GM23338 (cell line): ENCODE data around the gene CHRNB2. TPM values are rescaled to one million over a fixed set of nuclear protein-coding genes. Genes with fewer than 3 reads are reported as not detected.

Source experiments
- ATAC-seq: fragments of 200-7000 bp; cut with Tn5 transposase; 3 replicates; pipeline ENCODE4 v1.9.1; 2020
- DNase-seq: peaks from one replicate; pipeline ENCODE4 v3.0.0-alpha.2; 2015; ENCODE audit warnings: low spot score
- H2AFZ ChIP-seq: fragments of 200-600 bp; sonication (generic); 2 replicates; pipeline ENCODE4 v1.8.0; 2016; ENCODE audit warnings: antibody characterized with exemption, mild to moderate bottlenecking, moderate library complexity
- H3F3A ChIP-seq: fragments of 200-600 bp; sonication (generic); replicated peaks from 2 replicates; pipeline ENCODE4 v1.8.0; 2017; ENCODE audit warnings: antibody characterized with exemption, mixed run types, low read depth
- H3K27ac ChIP-seq: fragments of 200-600 bp; sonication (generic); 2 replicates; pipeline ENCODE4 v1.6.1; 2016; ENCODE audit warnings: low read depth
- H3K27me3 ChIP-seq: fragments of 200-600 bp; sonication (generic); 2 replicates; pipeline ENCODE4 v1.8.0; 2016; ENCODE audit warnings: mild to moderate bottlenecking, mixed run types, moderate library complexity; ENCODE audit not compliant: insufficient read depth
- H3K36me3 ChIP-seq: fragments of 200-600 bp; sonication (generic); 2 replicates; pipeline ENCODE4 v1.8.0; 2016; ENCODE audit warnings: mild to moderate bottlenecking; ENCODE audit not compliant: insufficient read depth
- H3K4me1 ChIP-seq: fragments of 200-600 bp; sonication (generic); 2 replicates; pipeline ENCODE4 v1.8.0; 2016; ENCODE audit warnings: mild to moderate bottlenecking, moderate library complexity; ENCODE audit not compliant: insufficient read depth
- H3K4me2 ChIP-seq: fragments of 200-600 bp; sonication (generic); 2 replicates; pipeline ENCODE4 v1.7.1; 2017; ENCODE audit warnings: mixed run types
- H3K4me3 ChIP-seq: fragments of 200-600 bp; sonication (generic); 2 replicates; pipeline ENCODE4 v1.6.1; 2016; ENCODE audit warnings: mixed run types
- H3K79me2 ChIP-seq: fragments of 200-600 bp; sonication (generic); replicated peaks from 2 replicates; pipeline ENCODE4 v1.8.0; 2017; ENCODE audit warnings: mild to moderate bottlenecking; ENCODE audit not compliant: insufficient read depth
- H3K9me2 ChIP-seq: fragments of 200-600 bp; sonication (generic); 2 replicates; pipeline ENCODE4 v1.8.0; 2017; ENCODE audit not compliant: insufficient read depth
- H4K20me1 ChIP-seq: fragments of 200-600 bp; sonication (generic); replicated peaks from 2 replicates; pipeline ENCODE4 v1.8.0; 2017; ENCODE audit warnings: mild to moderate bottlenecking; ENCODE audit not compliant: insufficient read depth
- H3K27ac Mint-ChIP-seq: 2 replicates; pipeline ENCODE4 v1.8.0; 2020; ENCODE audit warnings: inconsistent platforms, mild to moderate bottlenecking, moderate library complexity, mixed read lengths
- H3K27me3 Mint-ChIP-seq: 3 replicates; pipeline ENCODE4 v1.8.0; 2022; ENCODE audit warnings: low read depth, mild to moderate bottlenecking, moderate library complexity, mixed read lengths, inconsistent platforms; ENCODE audit not compliant: insufficient read depth, poor library complexity
- H3K36me3 Mint-ChIP-seq: 3 replicates; pipeline ENCODE4 v1.8.0; 2021; ENCODE audit warnings: low read depth, mild to moderate bottlenecking, inconsistent platforms, moderate library complexity, mixed read lengths
- H3K4me1 Mint-ChIP-seq: 3 replicates; pipeline ENCODE4 v1.8.0; 2020; ENCODE audit warnings: mild to moderate bottlenecking, inconsistent platforms, mixed read lengths
- H3K4me3 Mint-ChIP-seq: 3 replicates; pipeline ENCODE4 v1.8.0; 2021; ENCODE audit warnings: moderate library complexity, mild to moderate bottlenecking, inconsistent platforms, mixed read lengths
- H3K9me3 Mint-ChIP-seq: 3 replicates; pipeline ENCODE4 v1.8.0; 2020; ENCODE audit warnings: moderate library complexity, mild to moderate bottlenecking, inconsistent platforms, mixed read lengths
- EZH2phosphoT487 ChIP-seq: fragments of 200-600 bp; sonication (generic); IDR thresholded peaks from one replicate; pipeline ENCODE4 v1.8.1; 2018; ENCODE audit warnings: antibody characterized with exemption; ENCODE audit not compliant: unreplicated experiment
- JUNB ChIP-seq: IDR thresholded peaks from one replicate; pipeline ENCODE4 v1.6.1; 2016; ENCODE audit warnings: antibody characterized with exemption; ENCODE audit not compliant: unreplicated experiment
- POLR2AphosphoS5 ChIP-seq: IDR thresholded peaks from 2 replicates; pipeline ENCODE4 v1.6.1; 2016; ENCODE audit warnings: antibody characterized with exemption, low read depth
- STAT1 ChIP-seq: IDR thresholded peaks from one replicate; pipeline ENCODE4 v1.6.1; 2016; ENCODE audit warnings: antibody characterized with exemption; ENCODE audit not compliant: unreplicated experiment
- ZNF331 ChIP-seq: fragments of 250-450 bp; sonication (Bioruptor Pico); IDR thresholded peaks from 2 replicates; pipeline ENCODE4 v1.5.0; 2020; ENCODE audit warnings: low read depth, mild to moderate bottlenecking, moderate library complexity
- polyA plus RNA-seq: library from polyadenylated mRNA; unstranded; fragments of >200 nt; fragmentation: Nextera tagmentation; extraction: Ambion mirVana; gene quantifications from 2 replicates; pipeline ENCODE4 v1.2.1, GENCODE V29; 2016
- total RNA-seq: library from RNA; depleted of rRNA; stranded (reverse); fragments of >200 nt; shearing (Covaris generic); gene quantifications from 2 replicates; pipeline ENCODE4 v1.2.3, GENCODE V29; 2014
- TF ChIP-seq, protein P1 (sequence below): fragments of 250-450 bp; sonication (Bioruptor Pico); IDR thresholded peaks from 2 replicates; pipeline ENCODE4 v1.5.0; 2020; ENCODE audit warnings: mild to moderate bottlenecking, moderate library complexity
- TF ChIP-seq, protein P2 (sequence below), 2 experiments: fragments of 200-600 bp in 1 of 2; sonication (generic) in 1 of 2; conservative IDR thresholded peaks; 2 replicates each; pipeline versions ENCODE4 v1.5.1 to v1.6.1; 2016 to 2017; ENCODE audit warnings: antibody characterized with exemption in 2 of 2, low read depth in 2 of 2, mild to moderate bottlenecking in 2 of 2, moderate library complexity in 1 of 2

The CHRNB2 gene
- total and polyA plus RNA-seq, 2 experiments from 2014 or later, result 0.73 to 3.6 TPM

- TF ChIP-seq, protein P1, sequence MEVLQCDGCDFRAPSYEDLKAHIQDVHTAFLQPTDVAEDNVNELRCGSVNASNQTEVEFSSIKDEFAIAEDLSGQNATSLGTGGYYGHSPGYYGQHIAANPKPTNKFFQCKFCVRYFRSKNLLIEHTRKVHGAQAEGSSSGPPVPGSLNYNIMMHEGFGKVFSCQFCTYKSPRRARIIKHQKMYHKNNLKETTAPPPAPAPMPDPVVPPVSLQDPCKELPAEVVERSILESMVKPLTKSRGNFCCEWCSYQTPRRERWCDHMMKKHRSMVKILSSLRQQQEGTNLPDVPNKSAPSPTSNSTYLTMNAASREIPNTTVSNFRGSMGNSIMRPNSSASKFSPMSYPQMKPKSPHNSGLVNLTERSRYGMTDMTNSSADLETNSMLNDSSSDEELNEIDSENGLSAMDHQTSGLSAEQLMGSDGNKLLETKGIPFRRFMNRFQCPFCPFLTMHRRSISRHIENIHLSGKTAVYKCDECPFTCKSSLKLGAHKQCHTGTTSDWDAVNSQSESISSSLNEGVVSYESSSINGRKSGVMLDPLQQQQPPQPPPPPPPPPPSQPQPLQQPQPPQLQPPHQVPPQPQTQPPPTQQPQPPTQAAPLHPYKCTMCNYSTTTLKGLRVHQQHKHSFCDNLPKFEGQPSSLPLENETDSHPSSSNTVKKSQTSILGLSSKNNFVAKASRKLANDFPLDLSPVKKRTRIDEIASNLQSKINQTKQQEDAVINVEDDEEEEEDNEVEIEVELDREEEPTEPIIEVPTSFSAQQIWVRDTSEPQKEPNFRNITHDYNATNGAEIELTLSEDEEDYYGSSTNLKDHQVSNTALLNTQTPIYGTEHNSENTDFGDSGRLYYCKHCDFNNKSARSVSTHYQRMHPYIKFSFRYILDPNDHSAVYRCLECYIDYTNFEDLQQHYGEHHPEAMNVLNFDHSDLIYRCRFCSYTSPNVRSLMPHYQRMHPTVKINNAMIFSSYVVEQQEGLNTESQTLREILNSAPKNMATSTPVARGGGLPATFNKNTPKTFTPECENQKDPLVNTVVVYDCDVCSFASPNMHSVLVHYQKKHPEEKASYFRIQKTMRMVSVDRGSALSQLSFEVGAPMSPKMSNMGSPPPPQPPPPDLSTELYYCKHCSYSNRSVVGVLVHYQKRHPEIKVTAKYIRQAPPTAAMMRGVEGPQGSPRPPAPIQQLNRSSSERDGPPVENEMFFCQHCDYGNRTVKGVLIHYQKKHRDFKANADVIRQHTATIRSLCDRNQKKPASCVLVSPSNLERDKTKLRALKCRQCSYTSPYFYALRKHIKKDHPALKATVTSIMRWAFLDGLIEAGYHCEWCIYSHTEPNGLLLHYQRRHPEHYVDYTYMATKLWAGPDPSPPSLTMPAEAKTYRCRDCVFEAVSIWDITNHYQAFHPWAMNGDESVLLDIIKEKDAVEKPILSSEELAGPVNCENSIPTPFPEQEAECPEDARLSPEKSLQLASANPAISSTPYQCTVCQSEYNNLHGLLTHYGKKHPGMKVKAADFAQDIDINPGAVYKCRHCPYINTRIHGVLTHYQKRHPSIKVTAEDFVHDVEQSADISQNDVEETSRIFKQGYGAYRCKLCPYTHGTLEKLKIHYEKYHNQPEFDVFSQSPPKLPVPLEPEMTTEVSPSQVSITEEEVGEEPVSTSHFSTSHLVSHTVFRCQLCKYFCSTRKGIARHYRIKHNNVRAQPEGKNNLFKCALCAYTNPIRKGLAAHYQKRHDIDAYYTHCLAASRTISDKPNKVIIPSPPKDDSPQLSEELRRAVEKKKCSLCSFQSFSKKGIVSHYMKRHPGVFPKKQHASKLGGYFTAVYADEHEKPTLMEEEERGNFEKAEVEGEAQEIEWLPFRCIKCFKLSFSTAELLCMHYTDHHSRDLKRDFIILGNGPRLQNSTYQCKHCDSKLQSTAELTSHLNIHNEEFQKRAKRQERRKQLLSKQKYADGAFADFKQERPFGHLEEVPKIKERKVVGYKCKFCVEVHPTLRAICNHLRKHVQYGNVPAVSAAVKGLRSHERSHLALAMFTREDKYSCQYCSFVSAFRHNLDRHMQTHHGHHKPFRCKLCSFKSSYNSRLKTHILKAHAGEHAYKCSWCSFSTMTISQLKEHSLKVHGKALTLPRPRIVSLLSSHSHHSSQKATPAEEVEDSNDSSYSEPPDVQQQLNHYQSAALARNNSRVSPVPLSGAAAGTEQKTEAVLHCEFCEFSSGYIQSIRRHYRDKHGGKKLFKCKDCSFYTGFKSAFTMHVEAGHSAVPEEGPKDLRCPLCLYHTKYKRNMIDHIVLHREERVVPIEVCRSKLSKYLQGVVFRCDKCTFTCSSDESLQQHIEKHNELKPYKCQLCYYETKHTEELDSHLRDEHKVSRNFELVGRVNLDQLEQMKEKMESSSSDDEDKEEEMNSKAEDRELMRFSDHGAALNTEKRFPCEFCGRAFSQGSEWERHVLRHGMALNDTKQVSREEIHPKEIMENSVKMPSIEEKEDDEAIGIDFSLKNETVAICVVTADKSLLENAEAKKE, result no peak
- no peak for TF ChIP-seq STAT1
- TF ChIP-seq JUNB, result no peak
- TF ChIP-seq, protein P2, sequence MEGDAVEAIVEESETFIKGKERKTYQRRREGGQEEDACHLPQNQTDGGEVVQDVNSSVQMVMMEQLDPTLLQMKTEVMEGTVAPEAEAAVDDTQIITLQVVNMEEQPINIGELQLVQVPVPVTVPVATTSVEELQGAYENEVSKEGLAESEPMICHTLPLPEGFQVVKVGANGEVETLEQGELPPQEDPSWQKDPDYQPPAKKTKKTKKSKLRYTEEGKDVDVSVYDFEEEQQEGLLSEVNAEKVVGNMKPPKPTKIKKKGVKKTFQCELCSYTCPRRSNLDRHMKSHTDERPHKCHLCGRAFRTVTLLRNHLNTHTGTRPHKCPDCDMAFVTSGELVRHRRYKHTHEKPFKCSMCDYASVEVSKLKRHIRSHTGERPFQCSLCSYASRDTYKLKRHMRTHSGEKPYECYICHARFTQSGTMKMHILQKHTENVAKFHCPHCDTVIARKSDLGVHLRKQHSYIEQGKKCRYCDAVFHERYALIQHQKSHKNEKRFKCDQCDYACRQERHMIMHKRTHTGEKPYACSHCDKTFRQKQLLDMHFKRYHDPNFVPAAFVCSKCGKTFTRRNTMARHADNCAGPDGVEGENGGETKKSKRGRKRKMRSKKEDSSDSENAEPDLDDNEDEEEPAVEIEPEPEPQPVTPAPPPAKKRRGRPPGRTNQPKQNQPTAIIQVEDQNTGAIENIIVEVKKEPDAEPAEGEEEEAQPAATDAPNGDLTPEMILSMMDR (conservative IDR thresholded peaks at IDR 0.05; ENCODE audit: low read depth in 2 of 2), result no peak
- TF ChIP-seq EZH2phosphoT487, result no peak
- TF ChIP-seq ZNF331 (CRISPR knock-in tag), result no peak
Measured at GRCh38 chr1:154599658-154600057, 32.1 kb downstream of the CHRNB2 start (continued).

- H3K79me2 ChIP-seq, result peaks cover 92% of the 10 kb centered on the region
- H3K4me3 ChIP-seq, result no peak overlapping the region
- H3F3A ChIP-seq, result no peaks in the 10 kb centered on the region
- Mint-ChIP-seq H3K4me1 (peaks cover 38% of the 10 kb centered on the region), H3K9me3 (no peaks in the 10 kb centered on the region; the same call in 2 of the 3 replicates), H3K27ac (no peak overlapping the region), H3K4me3 (no peak overlapping the region), H3K27me3 (peaks cover 9% of the 10 kb centered on the region), H3K36me3 (peaks cover 58% of the 10 kb centered on the region)
- peaks cover 14% of the 10 kb centered on the region; the same call in 1 of the 2 replicates for H3K36me3 ChIP-seq
- peaks cover 20% of the 10 kb centered on the region for H3K4me1 ChIP-seq
- DNase-seq (no peak), ATAC-seq (no peak)
- no peak overlapping the region for H2AFZ ChIP-seq
- H3K27me3 ChIP-seq, result no peaks in the 10 kb centered on the region
- H3K27ac ChIP-seq, result no peak overlapping the region
- H3K9me2 ChIP-seq, result no peaks in the 10 kb centered on the region
- no peak overlapping the region for H3K4me2 ChIP-seq
- H4K20me1 ChIP-seq, result peaks cover 54% of the 10 kb centered on the region
- TF ChIP-seq EZH2phosphoT487 (no peak), POLR2AphosphoS5 (no peak)
- TF ChIP-seq, protein P2 (conservative IDR thresholded peaks at IDR 0.05; ENCODE audit: low read depth in 2 of 2), result no peak
Measured at GRCh38 chr1:154603317-154603716, 35.7 kb downstream of the CHRNB2 start.
